SK-N-SH (cell line): ENCODE results near the gene SPTBN1. TPM values are rescaled to one million over a fixed set of nuclear protein-coding genes. Genes with fewer than 3 reads are reported as not detected.

Source experiments
- CTCF ChIA-PET: fragments of 300-600, 350-600 bp; formaldehyde crosslinking; extraction: SDS; loops from one replicate; lab custom pipeline; 2021; lab: Yijun Ruan, JAX
- POLR2A ChIA-PET: fragments of 350-600 bp; sonication (Branson Sonifier 250); formaldehyde crosslinking; extraction: SDS; loops from one replicate; lab custom pipeline; 2020; ENCODE audit warnings: antibody characterized with exemption, inconsistent platforms; lab: Yijun Ruan, JAX
- DNase-seq: peaks from one replicate; pipeline ENCODE4 v3.0.0; 2012
- H2AFZ ChIP-seq: fragments of 200-600 bp; sonication (generic); 2 replicates; pipeline ENCODE4 v1.8.1; 2016; ENCODE audit warnings: antibody characterized with exemption, mild to moderate bottlenecking, low read depth
- H3F3A ChIP-seq: fragments of 200-600 bp; sonication (generic); replicated peaks from 2 replicates; pipeline ENCODE3; 2016; ENCODE audit warnings: antibody characterized with exemption, mild to moderate bottlenecking; ENCODE audit not compliant: insufficient read depth
- H3K27ac ChIP-seq, 2 experiments: fragments of 200-500 bp in 1 of 2; fragments of 200-600 bp in 1 of 2; sonication (Bioruptor generic) in 1 of 2; sonication (generic), shearing (Covaris generic) in 1 of 2; 2 replicates each; pipeline versions ENCODE4 v1.5.1 to v1.6.1; 2014 to 2016; ENCODE audit warnings: low read depth in 2 of 2, inconsistent platforms in 1 of 2, low read length in 1 of 2, mild to moderate bottlenecking in 1 of 2, mixed read lengths in 1 of 2
- H3K27me3 ChIP-seq: fragments of 200-600 bp; sonication (generic), shearing (Covaris generic); 2 replicates; pipeline ENCODE4 v1.6.1; 2016; ENCODE audit warnings: mixed run types; ENCODE audit not compliant: insufficient read depth
- H3K36me3 ChIP-seq, 2 experiments: fragments of 200-500 bp in 1 of 2; fragments of 200-600 bp in 1 of 2; sonication (Bioruptor generic) in 1 of 2; sonication (generic) in 1 of 2; replicated peaks in 1 of 2; 2 replicates each; pipeline versions ENCODE3 to v1.5.1; 2014 to 2016; ENCODE audit warnings: low read length in 1 of 2, mild to moderate bottlenecking in 1 of 2; ENCODE audit not compliant: insufficient read depth in 2 of 2, control insufficient read depth in 1 of 2
- H3K4me1 ChIP-seq, 2 experiments: fragments of 200-500 bp in 1 of 2; fragments of 200-600 bp in 1 of 2; sonication (Bioruptor generic) in 1 of 2; sonication (generic), shearing (Covaris generic) in 1 of 2; 2 replicates each; pipeline versions ENCODE4 v1.5.1 to v1.6.1; 2014 to 2016; ENCODE audit warnings: low read depth in 1 of 2, low read length in 1 of 2, mixed run types in 1 of 2; ENCODE audit not compliant: insufficient read depth in 2 of 2, control insufficient read depth in 1 of 2
- H3K4me2 ChIP-seq: fragments of 200-600 bp; sonication (generic), shearing (Covaris generic); 2 replicates; pipeline ENCODE4 v1.6.1; 2017; ENCODE audit warnings: mixed run types
- H3K4me3 ChIP-seq, 2 experiments: fragments of 200-500 bp in 1 of 2; fragments of 200-600 bp in 1 of 2; sonication (Bioruptor generic) in 1 of 2; sonication (generic), shearing (Covaris generic) in 1 of 2; 2 replicates each; pipeline versions ENCODE4 v1.5.1 to v1.8.1; 2014 to 2016; ENCODE audit warnings: low read depth in 2 of 2, inconsistent platforms in 1 of 2, low read length in 1 of 2, mild to moderate bottlenecking in 1 of 2, mixed read lengths in 1 of 2, moderate library complexity in 1 of 2
- H3K79me2 ChIP-seq: fragments of 200-600 bp; sonication (generic); 2 replicates; pipeline ENCODE4 v1.8.1; 2017; ENCODE audit warnings: mild to moderate bottlenecking; ENCODE audit not compliant: insufficient read depth
- H3K9ac ChIP-seq: fragments of 200-600 bp; sonication (generic); 2 replicates; pipeline ENCODE4 v1.6.1; 2017; ENCODE audit warnings: mixed run types
- H3K9me2 ChIP-seq: fragments of 200-600 bp; sonication (generic); 2 replicates; pipeline ENCODE4 v1.6.1; 2017; ENCODE audit warnings: mixed run types
- H3K9me3 ChIP-seq: fragments of 200-600 bp; sonication (generic); 2 replicates; pipeline ENCODE4 v1.6.1; 2017; ENCODE audit warnings: mixed run types, mild to moderate bottlenecking, moderate library complexity
- H4K20me1 ChIP-seq: fragments of 200-600 bp; sonication (generic); 2 replicates; pipeline ENCODE4 v1.6.1; 2017; ENCODE audit warnings: mild to moderate bottlenecking, mixed run types; ENCODE audit not compliant: insufficient read depth
- CHD2 ChIP-seq: fragments of 150-350 bp; IDR thresholded peaks from 2 replicates; pipeline ENCODE4 v1.6.1; 2018; ENCODE audit warnings: low read length; ENCODE audit not compliant: partially characterized antibody
- CTCF ChIP-seq: fragments of 200-600 bp; sonication (generic); IDR thresholded peaks from 2 replicates; pipeline ENCODE4 v1.6.1; 2017; ENCODE audit warnings: antibody characterized with exemption, mild to moderate bottlenecking, moderate library complexity
- EP300 ChIP-seq, 2 experiments: IDR thresholded peaks; 2 replicates each; pipeline versions ENCODE4 v1.4.0 to v1.6.1; 2012; ENCODE audit warnings: borderline replicate concordance in 1 of 2, low read depth in 1 of 2, low read length in 1 of 2
- EZH2phosphoT487 ChIP-seq: fragments of 200-600 bp; sonication (generic); IDR thresholded peaks from 2 replicates; pipeline ENCODE4 v1.6.1; 2017; ENCODE audit warnings: low read depth, mixed run types, mild to moderate bottlenecking, antibody characterized with exemption, moderate library complexity, borderline replicate concordance
- FOSL2 ChIP-seq: IDR thresholded peaks from 2 replicates; pipeline ENCODE4 v1.4.0; 2012; ENCODE audit warnings: low read depth, mild to moderate bottlenecking, moderate library complexity, borderline replicate concordance
- FOXM1 ChIP-seq: IDR thresholded peaks from 2 replicates; pipeline ENCODE4 v1.4.0; 2012; ENCODE audit warnings: low read depth, mild to moderate bottlenecking
- GATA2 ChIP-seq: sonication (generic); formaldehyde crosslinking; IDR thresholded peaks from 2 replicates; pipeline ENCODE4 v1.5.0; 2020; ENCODE audit warnings: mild to moderate bottlenecking, missing genetic modification reagents
- IRF3 ChIP-seq: fragments of 150-350 bp; IDR thresholded peaks from 2 replicates; pipeline ENCODE4 v1.6.1; 2016; ENCODE audit warnings: mild to moderate bottlenecking, low read depth, low read length
- JUND ChIP-seq: IDR thresholded peaks from 2 replicates; pipeline ENCODE4 v1.4.0; 2012
- MAX ChIP-seq: IDR thresholded peaks from 2 replicates; pipeline ENCODE4 v1.4.0; 2012; ENCODE audit warnings: low read depth
- MEF2A ChIP-seq: IDR thresholded peaks from 2 replicates; pipeline ENCODE4 v1.4.0; 2012; ENCODE audit warnings: low read depth, borderline replicate concordance
- NRF1 ChIP-seq: IDR thresholded peaks from 2 replicates; pipeline ENCODE4 v1.6.1; 2012; ENCODE audit warnings: low read depth, mild to moderate bottlenecking, low read length
- RAD21 ChIP-seq: IDR thresholded peaks from 2 replicates; pipeline ENCODE4 v1.6.1; 2012; ENCODE audit warnings: mild to moderate bottlenecking, low read length
- REST ChIP-seq: IDR thresholded peaks from 2 replicates; pipeline ENCODE4 v1.6.1; 2012; ENCODE audit warnings: mild to moderate bottlenecking, low read depth, low read length, moderate library complexity
- RFX5 ChIP-seq: IDR thresholded peaks from 2 replicates; pipeline ENCODE4 v1.6.1; 2012; ENCODE audit warnings: mild to moderate bottlenecking, improper control_type of control experiment, low read length
- RXRA ChIP-seq: IDR thresholded peaks from 2 replicates; pipeline ENCODE4 v1.4.0; 2012; ENCODE audit warnings: low read depth, mild to moderate bottlenecking, borderline replicate concordance
- USF2 ChIP-seq: fragments of 150-350 bp; IDR thresholded peaks from 2 replicates; pipeline ENCODE4 v1.6.1; 2017; ENCODE audit warnings: antibody characterized with exemption, low read length, low read depth, borderline replicate concordance
- YY1 ChIP-seq: IDR thresholded peaks from 2 replicates; pipeline ENCODE4 v1.4.0; 2012; ENCODE audit warnings: low read depth, mild to moderate bottlenecking
- ZBTB33 ChIP-seq: IDR thresholded peaks from 2 replicates; pipeline ENCODE4 v1.4.0; 2012; ENCODE audit warnings: low read depth, borderline replicate concordance
- polyA plus RNA-seq, 3 experiments: library from polyadenylated mRNA; depleted of rRNA; stranded (reverse); fragments of >200 nt; gene quantifications; 2 replicates each; pipeline ENCODE4 v1.2.3, GENCODE V29; 2012

SPTBN1 gene
- polyA plus RNA-seq, 1 of the 3 experiments (the other 2 are of a cell fraction) = 29.1 TPM

GRCh38 chr2:54444503-54444902, 11.6 kb upstream of the SPTBN1 start (continued):
- TF ChIP-seq IRF3 (no peak), EZH2phosphoT487 (no peak), YY1 (no peak), JUND (no peak), REST (no peak), MAX (no peak)
- TF ChIP-seq, all 33 proteins: peak for 0

GRCh38 chr2:54446122-54446521, 10.0 kb upstream of the SPTBN1 start:
- Histone ChIP-seq H3K79me2 (no peaks in the 10 kb centered on the region), H3K9me3 (no peaks in the 10 kb centered on the region), H3F3A (no peaks in the 10 kb centered on the region), H3K9me2 (no peaks in the 10 kb centered on the region), H3K36me3 (no peaks in the 10 kb centered on the region), H3K27me3 (no peaks in the 10 kb centered on the region), H3K4me1 (no peaks in the 10 kb centered on the region), H3K27ac (no peak overlapping the region), H3K9ac (no peak overlapping the region), H4K20me1 (no peaks in the 10 kb centered on the region), H2AFZ (no peak overlapping the region), H3K4me3 (no peak overlapping the region), H3K4me2 (no peak overlapping the region)
- DNase-seq = no peak
- TF ChIP-seq CTCF = no peak
- TF ChIP-seq RAD21 = no peak
- no peak for TF ChIP-seq EP300 (IDR thresholded peaks at IDR 0.05; ENCODE audit: borderline replicate concordance in 1 of 2, low read depth in 1 of 2, low read length in 1 of 2)
- no peak for TF ChIP-seq ZBTB33
- no peak for TF ChIP-seq GATA2 (CRISPR knock-in tag)
- TF ChIP-seq MEF2A = no peak
- TF ChIP-seq JUND = no peak
- TF ChIP-seq YY1 = no peak
- TF ChIP-seq USF2 = no peak
- TF ChIP-seq NRF1 = no peak
- no peak for TF ChIP-seq RXRA
- no peak for TF ChIP-seq FOXM1
- no peak for TF ChIP-seq CHD2
- no peak for TF ChIP-seq RFX5
- TF ChIP-seq IRF3 = no peak
- TF ChIP-seq FOSL2 = no peak
- CTCF ChIA-PET = interaction anchor here (1.1 kb wide), 1 partner anchor 68 kb away, joined by 3 read pairs; no protein-coding TSS in a partner anchor
- POLR2A ChIA-PET = no interaction called here
